Neutrophil (primary cell): Measurements from ENCODE around the gene NSMCE3.

ENCODE experiments used
- H3K27ac ChIP-seq: fragments of 200-600 bp; sonication (generic); 2 replicates; pipeline ENCODE4 v1.5.1; 2016; ENCODE audit warnings: mild to moderate bottlenecking, moderate library complexity
- H3K27me3 ChIP-seq: fragments of 200-600 bp; sonication (generic); 2 replicates; pipeline ENCODE4 v1.6.0; 2016; ENCODE audit warnings: mild to moderate bottlenecking
- H3K36me3 ChIP-seq: fragments of 200-600 bp; sonication (generic); 2 replicates; pipeline ENCODE4 v1.5.1; 2017
- H3K4me1 ChIP-seq, 2 experiments: fragments of 200-600 bp in 1 of 2; sonication (generic) in 1 of 2; 1 replicate in 1 of 2; 2 replicates in 1 of 2; pipeline versions ENCODE4 v1.5.1 to v1.6.1; 2013 to 2016; ENCODE audit warnings: low read depth in 1 of 2, low read length in 1 of 2, mild to moderate bottlenecking in 1 of 2, moderate library complexity in 1 of 2; ENCODE audit not compliant: control insufficient read depth in 1 of 2, insufficient read depth in 1 of 2
- H3K4me3 ChIP-seq, 2 experiments: fragments of 200-600 bp in 1 of 2; sonication (generic) in 1 of 2; 1 replicate in 1 of 2; 2 replicates in 1 of 2; pipeline ENCODE4 v1.5.1; 2013 to 2016; ENCODE audit warnings: low read depth in 1 of 2, low read length in 1 of 2, mild to moderate bottlenecking in 1 of 2, moderate library complexity in 1 of 2
- H3K9me3 ChIP-seq: fragments of 200-600 bp; sonication (generic); 2 replicates; pipeline ENCODE4 v1.5.1; 2016
- CTCF ChIP-seq: fragments of 200-600 bp; sonication (generic); IDR thresholded peaks from 2 replicates; pipeline ENCODE4 v1.5.1; 2016; ENCODE audit warnings: antibody characterized with exemption

The NSMCE3 gene

GRCh38 chr15:29242456-29243242, 27.0 kb downstream of the NSMCE3 start:
- no peak overlapping the region for H3K4me3 ChIP-seq
- TF ChIP-seq CTCF: no peak

GRCh38 chr15:29241207-29241606, 28.4 kb downstream of the NSMCE3 start:
- Histone ChIP-seq H3K9me3 (no peaks in the 10 kb centered on the region), H3K4me1 (no peaks in the 10 kb centered on the region), H3K27me3 (peaks cover 4% of the 10 kb centered on the region), H3K27ac (no peak overlapping the region), H3K4me3 (no peak overlapping the region), H3K36me3 (no peaks in the 10 kb centered on the region)
- TF ChIP-seq CTCF: no peak

More at GRCh38 chr15:29242456-29243242, 27.0 kb downstream of the NSMCE3 start:
- Histone ChIP-seq H3K27me3 (peaks cover 4% of the 10 kb centered on the region), H3K36me3 (no peaks in the 10 kb centered on the region), H3K4me1 (no peaks in the 10 kb centered on the region), H3K27ac (no peak overlapping the region), H3K9me3 (no peaks in the 10 kb centered on the region)

GRCh38 chr15:29239395-29239794, 30.2 kb downstream of the NSMCE3 start:
- TF ChIP-seq CTCF: no peak
- no peaks in the 10 kb centered on the region for H3K36me3 ChIP-seq

GRCh38 chr15:29233566-29233965, 36.1 kb downstream of the NSMCE3 start:
- Histone ChIP-seq H3K4me1 (no peaks in the 10 kb centered on the region), H3K27ac (no peak overlapping the region), H3K36me3 (no peaks in the 10 kb centered on the region), H3K4me3 (no peak overlapping the region), H3K27me3 (no peaks in the 10 kb centered on the region), H3K9me3 (no peaks in the 10 kb centered on the region)
- TF ChIP-seq CTCF: no peak

More at GRCh38 chr15:29239395-29239794, 30.2 kb downstream of the NSMCE3 start:
- H3K27ac ChIP-seq: no peak overlapping the region
- H3K4me3 ChIP-seq: no peak overlapping the region
- no peaks in the 10 kb centered on the region for H3K9me3 ChIP-seq
- H3K4me1 ChIP-seq: no peaks in the 10 kb centered on the region
- H3K27me3 ChIP-seq: no peaks in the 10 kb centered on the region

- Histone ChIP-seq H3K36me3 (no peaks in the 10 kb centered on the region), H3K27ac (no peak overlapping the region), H3K4me3 (no peak overlapping the region), H3K9me3 (no peaks in the 10 kb centered on the region), H3K27me3 (peaks cover 10% of the 10 kb centered on the region), H3K4me1 (no peaks in the 10 kb centered on the region)
- no peak for TF ChIP-seq CTCF
These were observed 43.0 kb downstream of the NSMCE3 start for GRCh38 chr15:29226436-29227208.
